Left lobe of liver (tissue), 2 donors: ENCODE measurements around the gene PARVB. TPM values are rescaled to one million over a fixed set of nuclear protein-coding genes. Genes with fewer than 3 reads are reported as not detected.

Experiments used
- ATAC-seq: fragments of 200-7000 bp; cut with Tn5 transposase; one replicate; pipeline ENCODE4 v1.9.1; 2020; ENCODE audit warnings: mild to moderate bottlenecking, moderate library complexity
- DNase-seq: peaks from one replicate; pipeline ENCODE4 v3.0.0-alpha.2; 2020; ENCODE audit warnings: low spot score
- total RNA-seq: library from RNA; stranded (reverse); gene quantifications from one replicate; pipeline ENCODE4 v1.2.1, GENCODE V29; 2021
- donor health status: DM: no; HTN: no; CAD: no; lungs with moderate emphysema.
- donor health status: DM: no; HTN: yes; CAD: no.

PARVB gene
- total RNA-seq, 1 donor from 2014 or later, result 14.3 TPM

GRCh38 chr22:44209343-44209742, 185.2 kb downstream of the PARVB start:
- DNase-seq (no peak), ATAC-seq (no peak)

DNA sequence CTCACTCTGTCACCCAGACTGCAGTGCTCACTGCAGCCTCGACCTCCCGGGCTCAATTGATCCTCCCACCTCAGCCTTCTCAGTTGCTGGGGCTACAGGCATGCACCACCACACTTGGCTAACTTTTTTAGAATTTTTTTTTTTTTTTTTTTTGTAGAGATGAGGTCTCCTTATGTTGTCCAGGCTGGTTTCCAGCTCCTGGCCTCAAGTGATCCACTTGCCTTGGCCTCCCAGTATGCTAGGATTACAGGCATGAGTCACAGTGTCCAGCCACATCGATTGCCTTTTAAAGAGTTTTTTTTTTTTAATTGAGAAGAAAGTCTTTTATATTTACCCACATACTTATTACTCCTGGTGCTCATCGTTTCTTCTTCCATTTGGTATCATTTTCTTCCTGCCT, 186.6 kb downstream of the PARVB start:
- DNase-seq, result peak; percentile 8
- no peak for ATAC-seq

- DNase-seq, result peak; percentile 35
- ATAC-seq, result no peak
Observed at GRCh38 chr22:44211256-44211945, 187.3 kb downstream of the PARVB start.

DNA sequence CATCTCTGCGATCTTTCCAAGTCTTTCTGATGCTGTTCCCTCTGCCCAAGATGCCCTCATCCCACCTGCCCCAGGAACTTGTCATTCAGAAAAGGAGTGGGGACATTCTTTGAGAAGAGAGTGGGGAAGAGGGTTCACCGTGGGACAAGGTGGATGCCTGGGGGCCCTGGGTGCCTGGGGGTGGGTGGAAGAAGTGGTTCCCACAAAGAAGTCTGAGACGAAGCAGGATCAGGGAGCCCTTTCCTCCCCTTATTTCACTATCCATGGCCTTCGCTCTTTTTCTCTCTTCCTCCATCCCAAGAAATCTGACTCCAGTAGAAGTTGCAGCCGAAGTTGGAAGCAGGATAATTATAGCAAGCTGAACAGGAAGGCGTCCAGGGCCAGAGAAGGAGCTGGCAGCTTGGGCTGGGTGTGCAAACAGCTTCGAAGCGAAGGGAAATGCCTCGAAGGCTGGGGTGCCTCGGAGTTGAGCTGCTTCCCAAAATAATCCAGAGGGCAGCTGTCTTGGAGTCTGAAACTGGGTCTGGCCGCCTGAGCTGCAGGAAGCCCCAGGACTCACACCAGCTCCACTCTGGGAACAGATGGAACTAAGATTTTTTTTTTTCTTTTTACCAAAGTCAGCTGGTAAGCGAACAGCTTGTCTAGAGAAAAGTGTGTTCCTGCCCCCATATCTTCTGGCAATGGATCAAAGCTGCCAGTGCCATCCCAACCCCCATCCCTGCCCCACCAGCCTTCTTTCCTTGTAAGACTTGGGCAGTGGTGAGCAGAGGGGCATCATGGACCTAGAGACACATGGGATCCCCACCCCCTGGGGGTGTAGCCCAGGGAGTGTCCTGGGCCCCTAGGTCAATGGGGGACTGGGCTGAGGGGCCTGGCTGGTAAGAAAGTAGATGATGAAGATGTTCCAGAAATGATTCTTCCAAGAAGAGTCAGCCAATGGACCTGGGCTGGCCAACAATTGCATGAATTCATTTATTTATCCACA, 188.1 kb downstream of the PARVB start:
- peak; percentile 42 for DNase-seq
- ATAC-seq, result peak; percentile 39

GRCh38 chr22:44212936-44213335, 188.8 kb downstream of the PARVB start:
- ATAC-seq, result no peak
- DNase-seq, result peak; percentile 24

DNA sequence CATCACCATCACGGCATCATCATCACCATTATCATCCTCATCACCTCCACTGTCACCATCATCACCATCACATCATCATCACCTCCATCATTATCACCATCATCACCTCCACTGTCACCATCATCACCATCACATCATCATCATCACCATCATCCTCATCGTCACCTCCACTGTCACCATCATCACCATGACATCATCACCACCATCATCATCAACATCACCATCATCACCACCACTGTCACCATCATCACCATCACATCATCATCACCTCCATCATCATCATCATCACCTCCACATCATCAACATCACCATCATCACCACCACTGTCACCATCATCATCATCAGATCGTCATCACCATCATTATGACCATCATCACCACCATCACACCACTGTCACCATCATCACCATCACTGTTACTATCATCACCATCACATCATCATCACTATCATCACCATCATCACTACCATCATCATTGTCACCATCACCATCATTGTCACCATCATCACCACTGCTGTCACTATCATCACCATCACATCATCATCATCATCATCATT, 189.5 kb downstream of the PARVB start:
- ATAC-seq (no peak), DNase-seq (no peak)

GRCh38 chr22:44214187-44214586, 190.1 kb downstream of the PARVB start:
- ATAC-seq (no peak), DNase-seq (peak; percentile 26)

GRCh38 chr22:44214764-44215163, 190.7 kb downstream of the PARVB start:
- DNase-seq (no peak), ATAC-seq (no peak)

DNA sequence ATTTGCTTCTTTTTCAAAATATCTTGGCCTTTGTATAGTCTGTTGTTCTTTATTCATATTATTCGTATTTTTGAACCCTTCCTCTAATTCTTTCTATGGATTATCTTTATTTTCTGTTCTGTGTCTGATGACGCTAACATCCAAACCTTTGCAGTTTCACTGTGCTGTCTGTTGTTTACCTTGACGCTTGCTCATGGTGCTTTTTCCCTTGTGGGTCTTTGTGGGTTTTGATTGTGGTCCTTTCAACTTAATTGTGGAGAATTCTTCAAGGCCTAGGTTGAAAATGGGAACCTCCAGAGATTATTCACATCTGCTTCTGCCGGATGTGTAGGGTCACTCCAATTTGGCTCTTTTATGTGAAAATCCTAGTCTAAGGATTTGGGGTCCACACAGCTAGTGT, 191.2 kb downstream of the PARVB start:
- DNase-seq (no peak), ATAC-seq (no peak)

DNA sequence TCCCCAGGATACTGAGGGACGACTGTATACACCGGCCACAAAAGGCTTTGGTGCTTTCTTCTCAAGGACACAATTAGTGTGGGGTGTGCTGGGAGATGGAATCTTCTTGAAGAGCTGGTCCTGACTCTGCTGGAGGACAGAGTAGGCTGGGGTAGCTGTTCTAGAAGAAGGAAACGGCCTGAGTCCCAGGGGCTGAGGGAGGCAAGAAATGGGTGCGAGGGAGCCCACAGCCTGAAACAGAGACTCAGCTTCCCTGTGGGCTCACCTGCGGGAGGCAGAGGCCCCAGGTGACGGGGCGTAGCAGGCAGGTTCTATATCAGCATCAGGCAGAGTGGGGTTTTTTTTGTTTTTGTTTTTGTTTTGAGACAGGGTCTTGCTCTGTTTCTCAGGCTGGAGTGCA, 193.2 kb downstream of the PARVB start:
- no peak for ATAC-seq
- no peak for DNase-seq

DNA sequence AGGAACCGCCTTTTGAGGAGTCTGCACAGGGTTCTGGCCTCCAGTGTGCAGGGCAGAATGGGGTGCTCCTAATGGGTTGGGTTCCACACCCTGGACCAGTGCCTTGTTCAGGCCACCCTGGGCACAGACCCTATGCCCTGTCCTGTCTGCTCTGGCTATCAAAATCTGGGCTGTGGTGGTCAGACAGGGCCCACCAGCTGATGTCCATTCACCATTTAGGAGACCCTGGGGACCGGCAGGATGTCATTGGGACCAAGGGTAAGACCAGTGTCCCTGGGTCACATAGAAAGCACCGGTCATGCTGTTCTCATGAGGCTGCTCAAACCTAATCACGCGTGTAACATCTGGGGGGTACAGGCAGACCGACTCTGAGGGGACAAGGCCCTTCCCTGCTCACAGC, 194.0 kb downstream of the PARVB start:
- ATAC-seq, result no peak
- no peak for DNase-seq

GRCh38 chr22:44219101-44219870, 195.2 kb downstream of the PARVB start:
- ATAC-seq, result no peak
- no peak for DNase-seq

- DNase-seq, result no peak
- ATAC-seq, result no peak
Observed at GRCh38 chr22:44220727-44221680, 196.9 kb downstream of the PARVB start.

DNA sequence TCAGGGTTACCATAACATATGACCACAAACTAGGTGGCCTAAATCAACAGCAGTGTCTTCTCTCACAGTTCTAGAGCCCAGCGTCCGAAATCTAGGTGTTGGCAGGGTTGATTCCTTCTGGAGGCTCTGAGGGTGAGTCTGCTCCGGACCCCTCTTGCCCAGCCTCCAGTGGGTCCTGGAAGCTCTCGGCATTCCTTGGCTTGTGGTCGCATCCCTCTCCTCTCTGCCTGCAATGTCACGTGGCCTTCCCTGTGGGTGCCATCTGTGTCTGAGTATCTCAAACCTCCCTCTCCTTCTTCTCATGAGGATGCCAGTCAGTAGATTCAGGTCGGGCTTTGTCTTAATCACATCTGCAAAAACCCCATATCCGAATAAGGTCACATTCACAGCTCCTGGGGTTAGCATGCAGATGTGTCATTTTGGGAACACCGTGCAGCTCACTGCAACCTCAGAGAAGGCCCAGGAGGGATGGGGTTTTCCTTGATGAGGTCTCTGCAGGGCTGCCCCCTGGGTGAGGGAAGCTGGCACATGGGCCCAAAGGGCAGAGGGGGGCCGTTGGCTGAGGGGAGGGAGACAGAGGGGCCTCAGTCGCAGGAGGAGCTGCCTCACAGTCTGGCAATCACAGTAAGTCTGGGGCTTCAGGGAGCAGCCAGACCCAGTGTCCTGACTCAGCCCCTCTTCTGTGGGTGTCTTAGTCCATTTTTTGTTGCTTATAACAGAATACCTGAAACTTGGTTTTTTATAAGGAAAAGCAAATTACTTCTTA, 197.8 kb downstream of the PARVB start:
- ATAC-seq, result no peak

More for the DNA sequence above, 197.8 kb downstream of the PARVB start:
- no peak for DNase-seq

Other genes starting within 250 kb of the PARVB start
- gene EFCAB6, start 212.0 kb upstream of the PARVB start, total RNA-seq, result 0.45 TPM
- not detected for gene SULT4A1, start 161.8 kb upstream of the PARVB start, total RNA-seq
- not detected for gene PNPLA5, start 132.3 kb upstream of the PARVB start, total RNA-seq
- 72.1 TPM for gene PNPLA3, start 100.5 kb upstream of the PARVB start, total RNA-seq
- 23.6 TPM for gene SAMM50, start 68.9 kb upstream of the PARVB start, total RNA-seq
- 3.9 TPM for gene PARVG, start 156.6 kb downstream of the PARVB start, total RNA-seq